Aorta (tissue), 5 donors: ENCODE data around the gene CYP2C8. TPM values are rescaled to one million over a fixed set of nuclear protein-coding genes. Genes with fewer than 3 reads are reported as not detected.

ENCODE experiments used
- ATAC-seq: fragments of 200-7000 bp; cut with Tn5 transposase; one replicate; pipeline ENCODE4 v1.9.1; 2022; ENCODE audit warnings: moderate library complexity; ENCODE audit not compliant: low FRiP score
- DNase-seq, 2 donors: peaks; one replicate each; pipeline ENCODE4 v3.0.0-alpha.2; 2020
- H3K27ac ChIP-seq, 2 donors: one replicate each; pipeline ENCODE4 v1.5.1; 2013; ENCODE audit warnings: low read length in 2 of 2, mild to moderate bottlenecking in 2 of 2, moderate library complexity in 2 of 2, control low read depth in 1 of 2, inconsistent platforms in 1 of 2, low read depth in 1 of 2
- H3K27me3 ChIP-seq, 2 donors: one replicate each; pipeline ENCODE4 v1.6.1; 2013; ENCODE audit warnings: control low read depth in 1 of 2, low read length in 1 of 2, mild to moderate bottlenecking in 1 of 2, moderate library complexity in 1 of 2; ENCODE audit not compliant: insufficient read depth in 2 of 2, control insufficient read depth in 1 of 2
- H3K36me3 ChIP-seq, 2 donors: one replicate each; pipeline ENCODE4 v1.6.1; 2013; ENCODE audit warnings: control low read depth in 1 of 2, low read length in 1 of 2, mild to moderate bottlenecking in 1 of 2; ENCODE audit not compliant: insufficient read depth in 2 of 2, control insufficient read depth in 1 of 2
- H3K4me1 ChIP-seq, 2 donors: one replicate each; pipeline ENCODE4 v1.6.1; 2013; ENCODE audit warnings: low read length in 2 of 2, control low read depth in 1 of 2, mild to moderate bottlenecking in 1 of 2, moderate library complexity in 1 of 2; ENCODE audit not compliant: insufficient read depth in 2 of 2, control insufficient read depth in 1 of 2
- H3K4me3 ChIP-seq, 2 donors: one replicate each; pipeline ENCODE4 v1.5.1; 2013; ENCODE audit warnings: low read length in 2 of 2, control low read depth in 1 of 2, mild to moderate bottlenecking in 1 of 2
- H3K9me3 ChIP-seq: one replicate; pipeline ENCODE4 v1.6.1; 2013; ENCODE audit warnings: mild to moderate bottlenecking, low read length; ENCODE audit not compliant: control insufficient read depth
- WGBS, 2 donors: extraction: QIAGEN DNeasy Blood & Tissue Kit; methylation state at CpG; one replicate each; pipeline ENCODE4 v1.1.7; 2013; 5-methylcytosine and 5-hydroxymethylcytosine counted together
- intact Hi-C, 2 donors: fragments of 100-400 bp; cut with DNase I; formaldehyde crosslinking; loops; one replicate each; pipeline versions ENCODE4 v1.14.2 to v1.15.0; 2022
- polyA plus RNA-seq, 2 donors: library from polyadenylated mRNA; stranded (reverse); fragments of 200-250 nt; gene quantifications; one replicate each; pipeline ENCODE4 v1.2.3, GENCODE V29; 2013
- total RNA-seq, 2 donors: library from RNA; stranded (reverse); fragmentation: NEBNext Ultra II Directional; extraction: Animal tissue kit (Norgen Biotek cat#: 25700); gene quantifications; one replicate each; pipeline ENCODE4 v1.2.1, GENCODE V29; 2021
- donor health status: healthy with polysubstance abuse.
- donor health status: Bipolar disorder and iron deficiency.
- donor health status: DM: no; HTN: no; CAD: no.
- donor health status: DM: no; HTN: no; CAD: no.
- donor health status: DM: yes; HTN: yes; CAD: no.

CYP2C8 gene
- total and polyA plus RNA-seq, 4 donors: 0.26 to 1.1 (median 0.68) TPM

GRCh38 chr10:95056744-95057363 is 12.4 kb downstream of the CYP2C8 start:
- ATAC-seq (no peak), DNase-seq (no peak)
- Histone ChIP-seq H3K27me3 (no peaks in the 10 kb centered on the region), H3K36me3 (no peaks in the 10 kb centered on the region), H3K4me3 (no peak overlapping the region), H3K27ac (no peak overlapping the region), H3K9me3 (no peaks in the 10 kb centered on the region), H3K4me1 (no peaks in the 10 kb centered on the region)
- WGBS, 2 donors: 65 to 72% methylated on average over 3 of the region's 3 CpGs
- intact Hi-C loops: no loop called here

- 79 to 85% methylated on average over 2 of the region's 2 CpGs for WGBS, 2 donors
- Histone ChIP-seq H3K4me3 (no peak overlapping the region), H3K36me3 (no peaks in the 10 kb centered on the region), H3K27ac (no peak overlapping the region), H3K4me1 (no peaks in the 10 kb centered on the region), H3K9me3 (peaks cover 2% of the 10 kb centered on the region), H3K27me3 (peaks cover 0 to 1% of the 10 kb centered on the region in 2 donors)
- DNase-seq (no peak), ATAC-seq (no peak)
- intact Hi-C loops: no loop called here
Observed at GRCh38 chr10:95049919-95050318, 19.4 kb downstream of the CYP2C8 start.

GRCh38 chr10:95048206-95048605 is 21.1 kb downstream of the CYP2C8 start:
- Histone ChIP-seq H3K36me3 (no peaks in the 10 kb centered on the region), H3K4me1 (no peaks in the 10 kb centered on the region), H3K27ac (no peak overlapping the region), H3K4me3 (no peak overlapping the region), H3K9me3 (peaks cover 2% of the 10 kb centered on the region), H3K27me3 (peaks cover 0 to 1% of the 10 kb centered on the region in 2 donors)
- no peak for ATAC-seq
- no peak for DNase-seq
- WGBS, 2 donors: 80 to 86% methylated on average over 2 of the region's 2 CpGs
- intact Hi-C loops: no loop called here

- no peak overlapping the region for H3K4me3 ChIP-seq
- H3K9me3 ChIP-seq: no peaks in the 10 kb centered on the region
- H3K4me1 ChIP-seq: no peaks in the 10 kb centered on the region
- H3K27ac ChIP-seq: no peak overlapping the region
- no peak for DNase-seq
- H3K27me3 ChIP-seq: no peaks in the 10 kb centered on the region
- no peaks in the 10 kb centered on the region for H3K36me3 ChIP-seq
- no peak for ATAC-seq
- intact Hi-C loops: no loop called here
- whole genome bisulfite sequencing, 2 donors: 79 to 87% methylated on average over 2 of the region's 2 CpGs
Observed at GRCh38 chr10:95039281-95039680, 30.0 kb downstream of the CYP2C8 start.

GRCh38 chr10:95035332-95036295 is 33.7 kb downstream of the CYP2C8 start:
- H3K4me3 ChIP-seq: no peak overlapping the region
- H3K27ac ChIP-seq: no peak overlapping the region
- DNase-seq: no peak
- intact Hi-C loops: no loop called here
- no peak for ATAC-seq
- no peaks in the 10 kb centered on the region for H3K4me1 ChIP-seq
- no peaks in the 10 kb centered on the region for H3K36me3 ChIP-seq
- no peaks in the 10 kb centered on the region for H3K27me3 ChIP-seq
- 42 to 44% methylated on average over 4 of the region's 4 CpGs for WGBS, 2 donors
- peaks cover 4% of the 10 kb centered on the region for H3K9me3 ChIP-seq

- no peak overlapping the region for H3K27ac ChIP-seq
- H3K9me3 ChIP-seq: peaks cover 4% of the 10 kb centered on the region
- no peak for ATAC-seq
- intact Hi-C loops: no loop called here
- H3K27me3 ChIP-seq: no peaks in the 10 kb centered on the region
- H3K4me3 ChIP-seq: no peak overlapping the region
- WGBS, 2 donors: 74% methylated on average over 4 of the region's 4 CpGs
- H3K36me3 ChIP-seq: no peaks in the 10 kb centered on the region
- no peak for DNase-seq
- no peaks in the 10 kb centered on the region for H3K4me1 ChIP-seq
Observed at GRCh38 chr10:95034401-95034800, 34.9 kb downstream of the CYP2C8 start.

- Histone ChIP-seq H3K36me3 (no peaks in the 10 kb centered on the region), H3K27me3 (no peaks in the 10 kb centered on the region), H3K4me1 (no peaks in the 10 kb centered on the region), H3K4me3 (no peak overlapping the region), H3K9me3 (peaks cover 4% of the 10 kb centered on the region), H3K27ac (no peak overlapping the region)
- ATAC-seq (no peak), DNase-seq (no peak)
- intact Hi-C loops: no loop called here
Observed at GRCh38 chr10:95031656-95032055, 37.6 kb downstream of the CYP2C8 start.

GRCh38 chr10:95026461-95026860 is 42.8 kb downstream of the CYP2C8 start:
- Histone ChIP-seq H3K4me3 (no peak overlapping the region), H3K9me3 (no peaks in the 10 kb centered on the region), H3K27me3 (peaks cover 0 to 3% of the 10 kb centered on the region in 2 donors), H3K4me1 (no peaks in the 10 kb centered on the region), H3K27ac (no peak overlapping the region), H3K36me3 (no peaks in the 10 kb centered on the region)
- WGBS, 2 donors: 44 to 48% methylated on average over 2 of the region's 2 CpGs
- no peak for DNase-seq
- intact Hi-C loops: no loop called here
- no peak for ATAC-seq

- Histone ChIP-seq H3K36me3 (no peaks in the 10 kb centered on the region), H3K4me3 (no peak overlapping the region), H3K4me1 (no peaks in the 10 kb centered on the region), H3K27me3 (no peaks in the 10 kb centered on the region), H3K27ac (no peak overlapping the region), H3K9me3 (no peaks in the 10 kb centered on the region)
- intact Hi-C loops: no loop called here
- 32 to 33% methylated on average over 6 of the region's 6 CpGs for WGBS, 2 donors
- DNase-seq (no peak), ATAC-seq (no peak)
Observed at GRCh38 chr10:94997741-94998174, 71.5 kb downstream of the CYP2C8 start.
